HG03457 (cell line): ENCODE measurements around the gene ALK.

Source experiments
- ATAC-seq: cut with Tn5 transposase; IDR thresholded peaks from one replicate; pipeline ENCODE4 v1.9.1; 2021; ENCODE audit warnings: moderate number of reproducible peaks; ENCODE audit not compliant: unreplicated experiment

ALK gene

DNA sequence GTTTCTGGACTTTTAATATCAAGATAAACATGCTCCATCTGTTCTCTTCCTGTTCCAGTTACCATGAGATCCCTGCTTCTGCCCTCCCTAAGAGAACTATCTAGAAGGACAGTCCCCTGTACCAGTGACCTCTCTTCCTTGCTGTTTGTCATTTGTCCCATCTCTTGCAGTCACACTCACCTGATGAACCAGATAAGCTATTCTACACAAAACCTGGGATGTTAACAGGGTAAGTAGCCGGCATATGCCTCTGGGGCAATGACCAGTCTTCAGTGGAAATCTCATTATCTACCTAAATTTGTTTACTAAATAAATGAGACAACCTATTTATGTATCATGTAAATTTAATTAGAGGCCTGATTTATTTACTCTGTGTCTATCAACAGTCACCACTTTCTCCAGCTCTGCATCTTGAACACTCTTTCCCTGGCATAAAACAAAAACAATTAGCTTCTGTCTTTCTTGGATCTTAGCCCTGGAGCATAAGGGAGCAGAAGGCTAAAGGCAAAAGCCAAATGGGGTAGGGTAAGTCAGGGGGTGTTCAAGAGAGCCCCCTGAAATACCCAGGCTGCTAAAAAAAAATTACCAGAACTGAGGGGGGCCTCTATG is 337.7 kb downstream of the ALK start:
- no peak for ATAC-seq

- no peak for ATAC-seq
Observed at GRCh38 chr2:29583104-29583503, 338.3 kb downstream of the ALK start.

- ATAC-seq: no peak
Observed at GRCh38 chr2:29582062-29582461, 339.3 kb downstream of the ALK start.

DNA sequence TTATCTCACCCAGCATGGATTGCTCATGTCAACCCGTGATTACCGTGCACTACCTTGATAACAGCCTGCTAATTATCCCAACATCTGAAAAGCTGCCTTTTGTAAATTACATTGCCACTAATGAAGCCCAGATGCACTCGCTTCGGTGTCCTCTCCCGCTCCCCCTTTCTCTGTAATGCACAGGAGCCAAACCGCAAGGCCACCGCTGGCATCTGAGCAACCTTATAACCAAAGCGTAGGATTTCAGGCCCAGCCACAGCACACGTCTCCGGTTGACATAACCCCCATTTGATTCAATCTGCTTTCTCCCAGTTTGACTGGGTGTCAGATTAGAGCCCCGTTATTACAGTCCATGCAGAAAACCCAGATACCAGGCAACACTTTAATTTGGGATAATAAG is 341.2 kb downstream of the ALK start:
- ATAC-seq: no peak

GRCh38 chr2:29579495-29580169 is 341.8 kb downstream of the ALK start:
- ATAC-seq: no peak

GRCh38 chr2:29578084-29578598 is 343.2 kb downstream of the ALK start:
- no peak for ATAC-seq

DNA sequence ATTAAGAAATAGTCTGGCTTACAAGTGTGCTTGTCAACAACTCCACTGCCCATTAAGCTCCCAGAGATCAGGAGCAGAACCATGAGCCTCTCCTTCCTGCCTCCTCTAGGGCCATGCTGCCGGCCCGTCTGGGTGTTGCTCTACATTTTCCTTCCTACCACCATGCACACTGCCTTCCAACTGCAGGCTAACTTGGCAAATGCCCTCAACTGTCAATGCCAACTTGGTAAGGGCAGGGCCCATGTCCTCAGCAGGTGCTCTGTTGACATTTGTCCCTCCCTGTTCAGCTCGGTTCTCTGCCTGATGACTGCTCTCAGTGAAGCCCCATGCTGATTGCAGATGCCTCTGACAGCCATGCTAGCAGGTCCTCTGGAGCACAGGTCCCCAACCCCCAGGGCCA is 345.2 kb downstream of the ALK start:
- ATAC-seq: no peak

GRCh38 chr2:29575370-29575890 is 346.0 kb downstream of the ALK start:
- ATAC-seq: no peak

DNA sequence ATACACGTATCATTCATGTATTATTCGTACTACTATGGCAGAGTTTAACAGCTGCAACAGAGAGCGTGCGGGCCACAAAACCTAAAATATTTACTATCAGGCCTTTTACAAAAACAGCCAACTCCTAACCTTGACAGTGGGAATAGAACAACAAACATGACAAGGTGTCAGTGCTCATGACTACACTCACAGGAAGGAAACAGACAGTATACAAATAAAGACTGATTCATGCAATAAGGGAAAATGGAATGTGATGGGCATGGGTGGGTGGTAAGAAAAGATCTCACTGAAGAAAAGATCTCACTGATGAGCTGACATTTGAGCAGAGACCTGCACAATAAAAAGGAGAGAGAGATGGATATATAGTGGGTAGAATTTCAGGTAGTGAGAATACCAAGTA is 347.8 kb downstream of the ALK start:
- ATAC-seq: no peak

- no peak for ATAC-seq
Observed at GRCh38 chr2:29573147-29573546, 348.2 kb downstream of the ALK start.

GRCh38 chr2:29570539-29570938 is 350.8 kb downstream of the ALK start:
- ATAC-seq: no peak

DNA sequence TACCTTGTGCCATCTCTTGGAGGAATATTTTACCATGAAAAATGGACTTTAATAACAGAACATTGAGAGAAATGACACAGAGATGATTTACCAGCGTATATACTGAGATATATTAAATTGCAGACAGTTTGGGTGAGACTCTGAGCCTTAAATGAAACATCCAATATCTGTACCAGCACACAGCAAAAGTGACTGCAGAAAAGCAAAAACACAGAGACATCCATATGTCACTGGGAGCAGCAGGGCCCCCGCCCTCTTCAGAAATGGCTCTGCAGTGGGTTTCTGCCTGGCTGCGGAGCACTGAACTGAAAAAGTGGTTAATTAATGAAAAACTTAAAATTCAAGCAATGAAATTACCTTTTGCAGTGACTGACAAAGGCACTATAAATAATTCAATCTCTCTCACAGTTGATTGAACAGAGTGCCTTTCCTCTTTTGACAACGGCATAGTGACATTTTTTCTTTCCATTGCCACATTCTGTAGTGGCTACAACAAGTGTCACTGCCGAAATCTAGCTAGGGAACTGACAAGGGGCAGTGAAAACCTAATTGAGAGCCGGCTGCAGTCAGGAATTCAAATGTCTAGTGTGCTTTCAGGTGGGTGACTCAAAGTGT is 353.4 kb downstream of the ALK start:
- no peak for ATAC-seq

DNA sequence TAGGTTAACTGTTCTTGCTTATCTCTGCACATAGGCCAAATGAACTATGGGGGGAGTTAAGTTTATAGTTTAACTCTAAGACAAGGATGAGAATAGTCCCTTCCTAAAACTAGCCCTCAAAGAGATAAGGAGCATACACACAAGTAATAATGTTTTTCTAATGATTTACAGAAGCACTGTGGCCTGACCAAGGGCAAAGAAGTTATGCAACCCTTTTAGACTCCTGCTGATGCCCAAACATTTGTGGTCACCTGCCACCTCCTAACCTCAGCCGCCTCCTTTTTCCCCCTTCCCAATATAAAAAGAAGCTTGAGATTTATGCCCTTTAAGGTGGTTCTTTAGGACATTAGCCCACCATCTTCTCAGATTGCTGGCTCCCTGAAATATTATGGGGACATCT is 357.7 kb downstream of the ALK start:
- no peak for ATAC-seq

- ATAC-seq: no peak
Observed at GRCh38 chr2:29562896-29563295, 358.5 kb downstream of the ALK start.

DNA sequence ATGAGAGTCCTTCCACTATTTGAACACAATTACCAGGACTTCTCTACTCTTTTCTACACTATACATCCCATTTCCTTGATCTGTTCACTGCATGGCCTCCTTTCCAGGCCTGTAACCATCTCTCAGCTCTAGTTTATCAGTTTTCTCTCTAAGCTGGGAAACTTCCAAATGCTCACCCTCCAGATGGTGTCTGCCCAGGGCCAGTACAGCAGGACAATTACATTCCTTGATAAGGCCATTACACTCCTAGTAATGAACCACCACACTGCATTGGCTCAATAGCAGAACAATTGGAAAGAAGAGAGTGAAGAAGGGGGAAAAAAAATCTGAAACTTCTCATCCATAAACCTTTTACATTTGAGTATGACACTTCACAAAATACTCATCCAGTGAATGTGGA is 359.1 kb downstream of the ALK start:
- ATAC-seq: no peak

DNA sequence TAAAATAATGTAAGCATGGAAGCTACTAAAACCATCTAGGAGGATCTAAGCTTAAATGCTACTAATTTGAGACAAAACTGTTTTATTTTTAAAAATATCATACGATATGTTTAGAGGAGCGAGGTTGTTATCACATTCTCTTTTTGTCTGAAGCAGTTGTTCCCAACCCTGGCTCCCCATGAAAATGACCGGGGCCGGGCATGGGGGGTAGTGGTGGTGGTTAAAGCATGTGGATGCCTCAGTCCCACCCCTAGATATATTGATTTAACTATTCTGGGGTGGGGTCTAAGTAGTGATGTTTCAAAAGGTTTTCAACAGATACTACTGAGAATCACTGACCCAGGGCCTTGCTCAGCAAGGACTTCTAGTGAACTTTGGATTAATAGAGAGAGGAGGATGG is 359.8 kb downstream of the ALK start:
- ATAC-seq: no peak

DNA sequence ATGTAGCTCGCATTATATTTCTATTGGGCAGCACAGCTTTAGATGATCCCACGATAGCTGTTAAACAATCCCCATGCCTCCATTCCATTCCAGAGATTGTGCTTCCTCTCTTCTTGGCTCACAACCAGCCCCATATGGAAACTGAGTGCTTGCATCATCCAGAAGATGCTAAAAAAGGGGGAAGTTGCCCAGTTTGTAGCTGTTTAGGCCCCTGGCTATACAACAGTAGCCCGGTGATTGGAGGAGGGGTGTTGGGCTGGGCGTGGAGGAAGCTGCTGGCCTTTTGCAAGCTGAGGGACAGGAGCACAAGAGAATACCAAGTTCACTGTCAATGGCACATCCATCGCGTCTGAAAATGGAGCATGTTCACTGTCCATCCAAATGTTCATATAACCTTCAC is 360.2 kb downstream of the ALK start:
- ATAC-seq: no peak

DNA sequence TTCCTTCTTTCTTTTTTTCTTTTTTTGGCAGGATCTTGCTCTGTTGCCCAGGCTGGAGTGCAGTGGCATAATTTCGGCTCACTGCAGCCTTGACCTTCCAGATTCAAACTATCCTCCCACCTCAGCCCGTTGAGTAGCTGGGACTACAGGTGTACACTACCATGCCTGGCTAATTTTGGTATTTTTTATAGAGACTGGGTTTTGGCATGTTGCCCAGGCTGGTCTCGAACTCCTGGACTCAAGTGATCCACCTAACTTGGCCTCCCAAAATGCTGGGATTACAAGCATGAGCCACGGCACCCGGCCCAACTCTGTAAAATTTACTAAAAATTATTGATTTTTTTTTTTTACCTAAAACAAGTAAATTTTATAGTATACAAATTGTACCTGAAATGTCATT is 360.8 kb downstream of the ALK start:
- no peak for ATAC-seq

DNA sequence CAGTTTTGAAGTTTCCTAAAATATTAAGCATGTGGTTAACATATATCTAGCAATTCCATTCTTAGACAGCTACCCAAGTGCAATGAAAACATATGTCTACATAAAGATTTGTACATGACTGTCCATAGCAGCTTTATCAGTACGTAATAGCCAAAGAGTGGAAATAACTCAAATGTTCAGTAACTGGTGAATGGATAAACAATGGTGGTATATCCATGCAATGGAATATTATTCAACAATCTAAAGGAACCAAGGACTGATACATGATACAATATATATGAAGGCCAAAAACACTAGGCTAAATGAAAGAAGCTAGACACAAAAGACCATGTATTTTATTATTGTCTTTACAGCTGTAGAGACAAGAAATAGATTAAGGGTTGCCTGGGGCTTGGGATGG is 361.4 kb downstream of the ALK start:
- ATAC-seq: no peak

- no peak for ATAC-seq
Observed at GRCh38 chr2:29559578-29559977, 361.8 kb downstream of the ALK start.

DNA sequence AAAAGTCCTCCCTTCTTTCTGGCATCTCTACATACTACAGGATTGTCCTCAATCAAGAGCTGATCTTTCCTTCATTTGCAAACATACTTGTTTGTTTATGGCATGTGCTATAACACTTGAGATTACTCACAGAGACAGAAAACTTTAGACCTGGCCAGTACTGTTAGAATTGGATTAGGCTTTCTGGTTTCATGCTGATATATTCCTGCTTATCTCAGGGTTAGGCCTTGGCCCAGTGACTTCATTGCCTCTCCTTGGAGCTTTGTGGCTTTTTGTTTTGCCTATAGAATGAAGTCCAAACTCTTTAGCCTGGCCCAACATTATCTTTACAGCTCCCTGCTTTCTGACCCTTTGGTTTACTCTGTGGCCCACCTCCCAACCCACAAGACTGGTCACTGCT is 363.3 kb downstream of the ALK start:
- no peak for ATAC-seq

DNA sequence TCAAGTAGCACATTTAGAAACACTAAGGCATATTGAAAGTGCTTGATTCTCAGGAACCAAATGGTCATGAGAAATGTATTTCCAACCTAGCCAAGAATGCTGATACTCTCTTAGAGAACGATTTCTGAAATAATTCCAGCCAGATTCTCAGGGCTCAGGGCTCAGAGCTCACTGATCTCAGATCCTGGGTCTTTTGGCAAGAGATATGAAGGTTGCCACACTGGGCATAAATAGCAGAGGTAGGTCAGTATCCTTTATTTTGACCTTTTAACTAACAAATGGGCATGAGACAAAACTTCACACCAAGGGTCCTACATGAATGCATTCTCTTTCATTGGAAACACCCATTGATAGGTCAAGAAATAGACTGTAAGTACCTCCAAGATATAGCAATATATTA is 364.1 kb downstream of the ALK start:
- ATAC-seq: no peak
